ENCODE measurements around the gene EPS15.

Gene EPS15

DNA sequence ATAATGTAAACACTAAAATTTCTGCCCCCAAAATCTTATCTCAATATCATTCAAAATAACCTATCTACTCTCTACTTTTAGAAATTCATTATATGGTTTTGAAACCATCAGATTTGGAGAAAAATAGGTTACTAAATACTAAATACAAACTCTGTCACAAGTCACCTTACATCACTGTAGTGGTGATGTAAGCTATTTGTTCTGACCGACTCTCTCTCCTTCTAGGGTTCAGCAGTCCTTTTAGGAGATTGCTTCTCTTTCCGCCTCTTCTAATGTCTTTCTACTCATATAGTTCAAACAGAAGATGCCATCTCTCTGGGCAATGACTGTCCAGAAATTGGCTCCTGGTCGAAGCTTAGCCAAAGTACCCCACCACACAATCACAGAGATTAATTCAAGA lies 93.1 kb downstream of the EPS15 start:
- no peak for DNase-seq (ENCODE audit: low read depth)
- TF ChIP-seq, protein P1, sequence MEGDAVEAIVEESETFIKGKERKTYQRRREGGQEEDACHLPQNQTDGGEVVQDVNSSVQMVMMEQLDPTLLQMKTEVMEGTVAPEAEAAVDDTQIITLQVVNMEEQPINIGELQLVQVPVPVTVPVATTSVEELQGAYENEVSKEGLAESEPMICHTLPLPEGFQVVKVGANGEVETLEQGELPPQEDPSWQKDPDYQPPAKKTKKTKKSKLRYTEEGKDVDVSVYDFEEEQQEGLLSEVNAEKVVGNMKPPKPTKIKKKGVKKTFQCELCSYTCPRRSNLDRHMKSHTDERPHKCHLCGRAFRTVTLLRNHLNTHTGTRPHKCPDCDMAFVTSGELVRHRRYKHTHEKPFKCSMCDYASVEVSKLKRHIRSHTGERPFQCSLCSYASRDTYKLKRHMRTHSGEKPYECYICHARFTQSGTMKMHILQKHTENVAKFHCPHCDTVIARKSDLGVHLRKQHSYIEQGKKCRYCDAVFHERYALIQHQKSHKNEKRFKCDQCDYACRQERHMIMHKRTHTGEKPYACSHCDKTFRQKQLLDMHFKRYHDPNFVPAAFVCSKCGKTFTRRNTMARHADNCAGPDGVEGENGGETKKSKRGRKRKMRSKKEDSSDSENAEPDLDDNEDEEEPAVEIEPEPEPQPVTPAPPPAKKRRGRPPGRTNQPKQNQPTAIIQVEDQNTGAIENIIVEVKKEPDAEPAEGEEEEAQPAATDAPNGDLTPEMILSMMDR (conservative IDR thresholded peaks at IDR 0.05; ENCODE audit: low read depth, low read length), result no peak
- no peak overlapping the region for H3K4me3 ChIP-seq (ENCODE audit: low read length)

DNA sequence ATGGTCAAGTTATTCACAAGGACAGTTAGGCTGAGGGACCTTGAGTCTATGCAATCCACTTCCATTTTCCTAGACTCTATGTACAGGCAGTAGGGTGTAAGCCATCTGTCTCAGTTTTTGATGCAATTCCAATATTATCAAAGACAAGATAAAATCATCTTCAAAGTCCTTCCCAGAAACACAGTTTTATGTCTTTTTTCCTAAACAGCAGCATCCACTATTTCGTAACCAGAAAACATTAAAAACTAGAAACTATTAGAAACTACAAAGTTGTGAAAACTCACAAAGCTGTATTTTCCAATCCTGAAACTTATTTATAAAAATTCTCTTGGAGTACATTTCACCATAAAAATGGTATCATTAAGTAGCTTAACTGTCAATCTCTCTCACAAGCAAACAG lies 93.8 kb downstream of the EPS15 start:
- H3K4me3 ChIP-seq (ENCODE audit: low read length), result no peak overlapping the region
- TF ChIP-seq, protein P1 (conservative IDR thresholded peaks at IDR 0.05; ENCODE audit: low read depth, low read length), result no peak
- no peak for DNase-seq (ENCODE audit: low read depth)

DNA sequence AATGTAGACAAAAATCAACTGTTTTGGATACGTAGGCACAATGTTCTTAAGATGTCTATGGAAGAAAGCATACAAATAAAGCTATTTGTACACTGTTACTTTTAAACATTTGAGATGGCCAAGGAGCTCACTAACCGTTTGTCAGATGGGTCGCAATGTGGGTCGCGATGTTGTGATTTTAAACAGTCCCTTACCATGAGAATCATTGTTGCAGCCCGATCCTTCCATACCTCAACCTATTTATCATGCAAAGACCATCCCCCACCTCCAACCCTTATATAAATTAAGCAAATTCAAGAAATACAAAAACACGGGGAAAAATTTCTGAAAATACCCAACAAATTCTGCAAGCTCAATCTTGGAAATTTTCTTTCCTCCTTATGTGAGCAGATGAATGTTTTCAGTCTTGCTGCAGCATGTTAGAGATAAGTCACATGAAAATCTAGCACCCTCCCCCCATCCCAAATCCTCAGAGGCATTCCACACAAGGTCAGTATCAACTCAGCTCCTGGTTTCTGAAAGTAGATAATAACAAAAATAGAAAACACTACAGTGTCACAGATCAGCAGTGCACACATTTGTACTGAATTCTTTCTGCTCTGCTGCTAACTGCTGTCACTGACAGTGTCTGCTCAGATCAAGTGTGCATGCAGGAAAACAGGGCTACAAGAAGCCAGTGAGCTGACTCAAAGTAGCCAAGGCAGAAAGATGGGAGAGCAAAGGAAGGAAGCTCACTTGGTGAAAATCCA lies 95.8 kb downstream of the EPS15 start:
- no peak for DNase-seq (ENCODE audit: low read depth)
- no peak overlapping the region for H3K4me3 ChIP-seq (ENCODE audit: low read length)
- TF ChIP-seq, protein P1 (conservative IDR thresholded peaks at IDR 0.05; ENCODE audit: low read depth, low read length), result no peak

DNA sequence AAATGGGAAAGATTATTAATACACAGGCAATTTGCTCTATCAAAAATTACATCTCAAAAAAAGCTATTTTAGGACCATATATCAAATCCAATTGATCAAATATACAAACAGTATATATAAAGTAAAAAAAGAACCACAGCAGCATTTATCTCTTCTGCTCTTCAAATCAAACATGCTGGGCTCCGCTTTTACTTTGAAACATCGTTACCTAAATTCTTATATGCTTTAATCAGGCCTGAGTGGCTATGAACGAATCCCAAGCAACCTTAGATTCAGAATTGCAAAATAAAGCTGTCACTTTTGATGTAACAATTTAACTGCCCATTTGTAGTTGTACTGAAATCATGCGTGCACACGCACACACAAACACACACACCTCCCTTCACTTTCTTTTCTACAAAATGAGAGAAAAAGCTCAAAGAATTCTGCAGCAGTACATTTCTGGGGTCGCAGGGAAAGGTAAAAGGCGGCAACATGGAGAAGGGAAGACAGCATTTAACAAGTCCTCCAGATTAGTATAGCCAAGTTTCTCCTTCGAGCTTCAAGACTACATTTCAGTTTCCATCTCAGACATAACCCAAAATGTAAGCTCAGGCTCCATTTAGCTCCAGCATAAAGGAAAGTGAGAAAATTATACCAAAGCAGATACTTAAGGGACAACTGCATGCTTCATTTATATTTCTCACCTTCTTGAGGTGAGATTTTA lies 96.5 kb downstream of the EPS15 start:
- no peak for DNase-seq (ENCODE audit: low read depth)
- no peak overlapping the region for H3K4me3 ChIP-seq (ENCODE audit: low read length)
- TF ChIP-seq, protein P1 (conservative IDR thresholded peaks at IDR 0.05; ENCODE audit: low read depth, low read length), result no peak

DNA sequence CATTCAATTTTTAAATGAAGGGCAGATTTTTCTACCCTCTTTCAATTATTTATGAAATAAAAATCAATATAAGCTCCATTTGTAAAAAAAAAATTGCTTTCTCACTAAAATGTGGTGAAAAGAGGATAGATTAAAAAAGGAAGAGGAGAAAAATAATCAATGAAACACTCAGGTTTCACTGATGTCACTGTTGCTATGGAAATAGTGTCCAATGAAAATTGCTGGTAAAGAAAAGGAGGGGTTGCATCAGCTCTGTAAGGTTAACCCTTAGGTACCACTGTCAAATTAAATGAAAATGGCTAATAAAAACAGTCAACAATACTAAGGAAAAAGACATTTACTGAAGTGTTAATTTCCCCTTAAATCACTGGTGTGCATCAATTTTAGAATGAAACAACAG lies 97.1 kb downstream of the EPS15 start:
- H3K4me3 ChIP-seq (ENCODE audit: low read length), result peak overlapping the region; percentile 1
- DNase-seq (ENCODE audit: low read depth), result peak; percentile 35
- TF ChIP-seq, protein P1 (conservative IDR thresholded peaks at IDR 0.05; ENCODE audit: low read depth, low read length), result no peak

DNA sequence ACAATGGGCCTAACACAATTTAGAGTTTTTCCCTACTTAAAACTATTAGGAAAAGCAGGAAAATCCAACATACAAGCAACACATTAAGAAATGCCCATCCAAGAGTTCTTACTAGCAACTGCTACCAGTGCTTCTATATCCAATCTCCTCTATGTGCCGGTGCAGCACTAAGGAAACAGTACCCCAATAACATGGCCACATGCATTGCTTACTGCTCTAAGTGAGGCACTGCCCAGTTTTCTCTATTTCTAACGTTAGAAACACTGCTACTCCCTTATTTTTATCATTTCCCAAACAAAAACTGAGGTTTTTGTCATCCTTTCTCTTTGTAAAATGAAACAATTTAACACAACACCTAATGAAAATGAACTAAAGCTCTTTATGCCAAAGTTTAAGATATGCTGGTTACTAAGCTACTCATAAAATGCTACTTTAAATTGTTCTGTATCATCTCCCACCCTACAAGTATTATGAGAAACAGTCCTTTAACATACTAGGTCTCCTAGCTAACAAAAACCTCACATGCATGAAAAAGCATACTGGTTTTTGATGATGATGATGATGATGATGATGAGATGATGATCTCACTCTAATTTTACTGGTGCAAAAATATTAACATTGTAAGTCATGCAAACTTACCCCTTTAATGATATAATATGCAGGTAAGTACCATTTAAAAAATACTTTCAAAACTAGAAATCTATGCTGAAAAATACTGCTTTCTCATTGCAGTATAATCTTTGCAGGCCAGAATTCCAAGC lies 98.0 kb downstream of the EPS15 start:
- DNase-seq (ENCODE audit: low read depth), result no peak
- no peak overlapping the region for H3K4me3 ChIP-seq (ENCODE audit: low read length)
- TF ChIP-seq, protein P1 (conservative IDR thresholded peaks at IDR 0.05; ENCODE audit: low read depth, low read length), result no peak

Data from retinal pigment epithelial cell (primary cell).